K562 (cell line): ENCODE data around the gene F12. TPM values are rescaled to one million over a fixed set of nuclear protein-coding genes. Genes with fewer than 3 reads are reported as not detected.

Experiments
- ATAC-seq: fragments of 200-7000 bp; cut with Tn5 transposase; 3 replicates; pipeline ENCODE4 v1.9.1; 2020; ENCODE audit warnings: moderate library complexity
- BruUV-seq: library from RNA; stranded (reverse); fragments of 400-500 nt; replicated peaks from 2 replicates; lab custom pipeline; 2021; lab: Mats Ljungman, UMichigan
- CTCF ChIA-PET: fragments of 300-600 bp; formaldehyde crosslinking; extraction: SDS; loops from one replicate; lab custom pipeline; 2021; ENCODE audit warnings: low intra/inter-chr PET ratio; lab: Yijun Ruan, JAX
- POLR2A ChIA-PET: fragments of 300-600, 350-650 bp; sonication (Branson Sonifier 250); formaldehyde crosslinking; extraction: SDS; loops from one replicate; lab custom pipeline; 2021; ENCODE audit warnings: antibody characterized with exemption, inconsistent platforms; lab: Yijun Ruan, JAX
- DNase-seq, 4 experiments: peaks; one replicate each; pipeline versions ENCODE4 v3.0.0 to v3.0.0-alpha.2; 2011 to 2018; ENCODE audit warnings: low spot score in 3 of 4, mixed read lengths in 3 of 4; ENCODE audit errors: extremely low read depth in 1 of 4
- FAIRE-seq: peaks from 2 replicates; lab custom pipeline; 2011; peaks lifted over from hg19 to GRCh38; lab: Jason Lieb, UNC
- H2AFZ ChIP-seq: 2 replicates; pipeline ENCODE4 v1.6.0; 2011; ENCODE audit warnings: low read depth, low read length, control low read depth, inconsistent platforms
- H3K27ac ChIP-seq: fragments of 200-600 bp; 3 replicates; pipeline ENCODE4 v1.8.0; 2011; ENCODE audit warnings: low read depth, mild to moderate bottlenecking, control low read depth, inconsistent platforms, low read length, moderate library complexity, mixed read lengths; ENCODE audit errors: extremely low read depth
- H3K27me3 ChIP-seq, 2 experiments: fragments of 300-600 bp in 1 of 2; 2 replicates in 1 of 2; 3 replicates in 1 of 2; pipeline versions ENCODE4 v1.6.0 to v1.8.0; 2011; ENCODE audit warnings: inconsistent platforms in 2 of 2, low read length in 2 of 2, mild to moderate bottlenecking in 1 of 2, mixed read lengths in 1 of 2, moderate library complexity in 1 of 2; ENCODE audit not compliant: control insufficient read depth in 2 of 2, insufficient read depth in 2 of 2
- H3K36me3 ChIP-seq: fragments of 300-600 bp; 3 replicates; pipeline ENCODE4 v1.8.0; 2011; ENCODE audit warnings: mild to moderate bottlenecking, low read length, inconsistent platforms; ENCODE audit not compliant: control insufficient read depth, insufficient read depth
- H3K4me1 ChIP-seq, 2 experiments: fragments of 200-600 bp in 1 of 2; replicated peaks in 1 of 2; 2 replicates in 1 of 2; 3 replicates in 1 of 2; pipeline versions ENCODE4 v1.5.1 to v1.8.0; 2011; ENCODE audit warnings: inconsistent platforms in 2 of 2, low read length in 2 of 2, mild to moderate bottlenecking in 1 of 2, mixed read lengths in 1 of 2, moderate library complexity in 1 of 2; ENCODE audit not compliant: control insufficient read depth in 2 of 2, insufficient read depth in 2 of 2
- H3K4me2 ChIP-seq: 2 replicates; pipeline ENCODE4 v1.6.1; 2011; ENCODE audit warnings: low read length, control low read depth, inconsistent platforms, mixed read lengths; ENCODE audit not compliant: insufficient read depth
- H3K4me3 ChIP-seq: fragments of 200-600 bp; sonication (generic), shearing (Covaris generic); 2 replicates; pipeline ENCODE4 v1.5.1; 2016; ENCODE audit warnings: control low read depth, inconsistent platforms
- H3K79me2 ChIP-seq: fragments of 200-600 bp; 3 replicates; pipeline ENCODE4 v1.8.0; 2011; ENCODE audit warnings: low read length, inconsistent platforms; ENCODE audit not compliant: control insufficient read depth, insufficient read depth
- H3K9ac ChIP-seq, 2 experiments: 2 replicates each; pipeline versions ENCODE4 v1.6.0 to v1.6.1; 2011; ENCODE audit warnings: low read depth in 2 of 2, low read length in 2 of 2, control low read depth in 1 of 2, inconsistent platforms in 1 of 2, mild to moderate bottlenecking in 1 of 2, mixed read lengths in 1 of 2; ENCODE audit not compliant: insufficient read depth in 1 of 2
- H3K9me1 ChIP-seq: one replicate; pipeline ENCODE4 v1.6.0; 2011; ENCODE audit warnings: inconsistent platforms, mild to moderate bottlenecking, low read length, moderate library complexity; ENCODE audit not compliant: control insufficient read depth, insufficient read depth
- H3K9me3 ChIP-seq: replicated peaks from 2 replicates; pipeline ENCODE4 v1.5.1; 2011; ENCODE audit warnings: low read depth, low read length, inconsistent platforms; ENCODE audit not compliant: control insufficient read depth, insufficient read depth
- H4K20me1 ChIP-seq: replicated peaks from 2 replicates; pipeline ENCODE4 v1.6.1; 2011; ENCODE audit warnings: low read length, inconsistent platforms, mixed read lengths; ENCODE audit not compliant: control insufficient read depth, insufficient read depth
- ARID3B ChIP-seq: fragments of 250-450 bp; sonication (Bioruptor Pico); IDR thresholded peaks from 2 replicates; pipeline ENCODE4 v1.4.0; 2020; ENCODE audit warnings: borderline replicate concordance
- EP400 ChIP-seq: fragments of 450-650 bp; IDR thresholded peaks from 2 replicates; pipeline ENCODE4 v1.6.1; 2017; ENCODE audit warnings: antibody characterized with exemption, mild to moderate bottlenecking, moderate library complexity
- GATA2 ChIP-seq: sonication (generic); formaldehyde crosslinking; IDR thresholded peaks from 2 replicates; pipeline ENCODE4 v1.4.0; 2020; ENCODE audit warnings: mild to moderate bottlenecking, missing genetic modification reagents
- MYBL2 ChIP-seq, 2 experiments: fragments of 450-650 bp in 1 of 2; sonication (generic) in 1 of 2; formaldehyde crosslinking in 1 of 2; IDR thresholded peaks; 2 replicates each; pipeline versions ENCODE4 v1.6.1 to v1.8.1; 2017 to 2022; ENCODE audit warnings: borderline replicate concordance in 1 of 2, inconsistent platforms in 1 of 2, low read depth in 1 of 2, mild to moderate bottlenecking in 1 of 2, missing genetic modification reagents in 1 of 2, moderate library complexity in 1 of 2
- OTX1 ChIP-seq: fragments of 450-650 bp; formaldehyde crosslinking; IDR thresholded peaks from 2 replicates; pipeline ENCODE4 v1.4.0; 2022; ENCODE audit warnings: mild to moderate bottlenecking
- PML ChIP-seq: IDR thresholded peaks from 2 replicates; pipeline ENCODE4 v1.6.1; 2012; ENCODE audit warnings: low read length, inconsistent platforms
- RCOR1 ChIP-seq, 2 experiments: IDR thresholded peaks; 2 replicates each; pipeline ENCODE4 v1.6.1; 2012; ENCODE audit warnings: low read depth in 2 of 2, low read length in 2 of 2, borderline replicate concordance in 1 of 2, improper control_type of control experiment in 1 of 2
- SUPT5H ChIP-seq: fragments of 450-650 bp; IDR thresholded peaks from 2 replicates; pipeline ENCODE4 v1.6.1; 2016
- ZNF175 ChIP-seq: fragments of 200-800 bp; sonication (Bioruptor generic); IDR thresholded peaks from 2 replicates; pipeline ENCODE4 v1.6.1; 2016; ENCODE audit warnings: low read depth, mild to moderate bottlenecking, missing genetic modification characterization, missing compliant biosample characterization
- WGBS: fragments of 100-300 bp; shearing (Covaris generic); methylation state at CpG from one replicate; pipeline ENCODE4 v1.1.6; 2016; ENCODE audit warnings: low coverage, mixed read lengths; ENCODE audit not compliant: insufficient coverage; ENCODE audit errors: missing lambda C conversion rate; 5-methylcytosine and 5-hydroxymethylcytosine counted together
- in situ Hi-C: fragments of 300-500 bp; cut with MboI; formaldehyde crosslinking; loops from 4 replicates; pipeline ENCODE4 v1.15.0; 2018; ENCODE audit warnings: inconsistent platforms, mixed read lengths
- intact Hi-C: fragments of 100-400 bp; cut with micrococcal nuclease; formaldehyde crosslinking; loops from 2 replicates; pipeline ENCODE4 v1.14.2; 2022
- polyA plus RNA-seq, 8 experiments: library from polyadenylated mRNA; depleted of rRNA in 4 of 8; stranded (reverse) in 5 of 8; unstranded in 3 of 8; fragments of >200 nt; fragmentation: Nextera tagmentation in 2 of 8; fragmentation: Illumina TruSeq in 1 of 8; extraction: Ambion mirVana in 2 of 8; extraction: Trizol in 1 of 8; gene quantifications; 2 replicates each; pipeline versions ENCODE4 v1.2.1 to v1.2.3, GENCODE V29; 2011 to 2014; ENCODE audit warnings: inconsistent platforms in 1 of 8, missing spikeins in 1 of 8
- total RNA-seq, 7 experiments: library from RNA; depleted of rRNA in 6 of 7; stranded (reverse); fragments of >200 nt in 6 of 7; fragmentation: Illumina TruSeq in 2 of 7; extraction: Trizol in 2 of 7; gene quantifications; 2 replicates each; pipeline versions ENCODE4 v1.2.1 to v1.2.3, GENCODE V29; 2011 to 2021; ENCODE audit warnings: low replicate concordance in 1 of 7

Gene F12
- total and polyA plus RNA-seq, 9 of the 15 experiments (the other 6 are each of a cell fraction or from before 2014, with no cell fraction given): 0.59 to 18.3 (median 3.6) TPM

DNA sequence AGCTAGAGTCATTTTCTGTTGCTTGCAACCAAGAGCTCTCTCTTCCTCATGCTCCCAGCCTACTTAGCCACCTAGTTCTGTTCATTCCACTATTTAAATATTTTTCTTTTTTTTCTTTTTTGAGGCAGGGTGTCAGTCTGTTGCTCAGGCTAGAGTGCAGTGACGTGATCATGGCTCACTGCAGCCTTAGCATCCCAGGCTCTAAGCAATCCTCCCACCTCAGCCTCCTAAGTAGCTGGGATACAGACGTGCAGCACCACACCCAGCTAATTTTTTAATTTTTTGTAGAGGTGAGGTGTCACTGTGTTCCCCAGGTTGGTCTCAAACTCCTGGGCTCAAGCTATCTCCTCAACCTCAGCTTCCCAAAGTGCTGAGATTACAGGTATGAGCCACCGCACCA, 5.1 kb upstream of the F12 start:
- intact Hi-C loops: no loop called here
- DNase-seq (no peak), ATAC-seq (no peak), FAIRE-seq (no peak)
- H3K27me3 ChIP-seq: no peaks in the 10 kb centered on the region
- no peaks in the 10 kb centered on the region for H3K9me3 ChIP-seq
- no peak overlapping the region for H3K4me2 ChIP-seq
- in situ Hi-C loops: no loop called here
- no peak overlapping the region for H3K27ac ChIP-seq
- peak overlapping the region; percentile 62; the same call in 1 of the 2 replicates for H2AFZ ChIP-seq
- ChIA-PET POLR2A (interaction anchor here (0.6 to 5.0 kb wide), 10 partner anchors 10 to 75 kb away, joined by 3 to 32 read pairs (median 4); partner anchors contain the start of genes GRK6 and PRR7), CTCF (no interaction called here)
- no peaks in the 10 kb centered on the region; a peak in 1 of 5 replicates for H3K4me1 ChIP-seq
- no peaks in the 10 kb centered on the region for H3K36me3 ChIP-seq
- no peaks in the 10 kb centered on the region for H4K20me1 ChIP-seq
- H3K9ac ChIP-seq: no peak overlapping the region
- H3K4me3 ChIP-seq: no peak overlapping the region
- 11% methylated on average over 3 of the region's 3 CpGs for WGBS
- no peaks in the 10 kb centered on the region for H3K79me2 ChIP-seq
- H3K9me1 ChIP-seq: no peaks in the 10 kb centered on the region
- no TSS peak for BruUV-seq
- TF ChIP-seq ZNF175 (CRISPR knock-in tag) (no peak), PML (no peak), EP400 (no peak), ARID3B (CRISPR knock-in tag) (no peak), RCOR1 (IDR thresholded peaks at IDR 0.05; ENCODE audit: borderline replicate concordance in 1 of 2, low read depth in 2 of 2, low read length in 2 of 2) (no peak), GATA2 (CRISPR knock-in tag) (no peak), MYBL2 (IDR thresholded peaks at IDR 0.05; ENCODE audit: low read depth) (no peak), MYBL2 (CRISPR knock-in tag; IDR thresholded peaks at IDR 0.05; ENCODE audit: borderline replicate concordance) (no peak), SUPT5H (no peak), OTX1 (CRISPR knock-in tag) (no peak)
